Measurements from ENCODE around the gene UNKL. TPM values are rescaled to one million over a fixed set of nuclear protein-coding genes. Genes with fewer than 3 reads are reported as not detected.

The UNKL gene
- polyA plus RNA-seq, 3 donors, result 15.5 to 24.9 (median 24.1) TPM

- no peak for DNase-seq
Measured at GRCh38 chr16:1407753-1408152, 6.8 kb downstream of the UNKL start.

DNA sequence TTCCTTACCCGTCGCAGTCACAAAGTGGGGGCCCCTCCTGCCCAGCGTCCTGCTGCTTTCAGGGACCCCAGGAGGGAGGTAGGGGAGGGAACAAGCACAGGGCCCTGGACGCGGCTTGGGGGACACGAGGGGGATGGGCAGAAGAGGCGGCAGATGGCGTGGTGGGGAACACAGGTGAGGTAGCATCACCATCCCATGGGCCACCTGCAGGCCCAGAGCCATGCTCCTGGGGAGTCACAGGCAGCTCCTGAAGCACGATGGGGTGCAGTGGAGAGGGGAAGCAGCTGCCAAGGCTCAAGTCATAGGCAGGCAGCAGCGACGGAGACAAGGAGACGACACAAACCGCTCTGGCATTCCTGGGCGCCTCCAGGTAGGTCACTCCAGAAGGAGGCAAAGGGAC is 10.8 kb downstream of the UNKL start:
- no peak for DNase-seq

- no peak for DNase-seq
Measured at GRCh38 chr16:1403036-1403435, 11.5 kb downstream of the UNKL start.

GRCh38 chr16:1401758-1402154 is 12.7 kb downstream of the UNKL start:
- no peak for DNase-seq

DNA sequence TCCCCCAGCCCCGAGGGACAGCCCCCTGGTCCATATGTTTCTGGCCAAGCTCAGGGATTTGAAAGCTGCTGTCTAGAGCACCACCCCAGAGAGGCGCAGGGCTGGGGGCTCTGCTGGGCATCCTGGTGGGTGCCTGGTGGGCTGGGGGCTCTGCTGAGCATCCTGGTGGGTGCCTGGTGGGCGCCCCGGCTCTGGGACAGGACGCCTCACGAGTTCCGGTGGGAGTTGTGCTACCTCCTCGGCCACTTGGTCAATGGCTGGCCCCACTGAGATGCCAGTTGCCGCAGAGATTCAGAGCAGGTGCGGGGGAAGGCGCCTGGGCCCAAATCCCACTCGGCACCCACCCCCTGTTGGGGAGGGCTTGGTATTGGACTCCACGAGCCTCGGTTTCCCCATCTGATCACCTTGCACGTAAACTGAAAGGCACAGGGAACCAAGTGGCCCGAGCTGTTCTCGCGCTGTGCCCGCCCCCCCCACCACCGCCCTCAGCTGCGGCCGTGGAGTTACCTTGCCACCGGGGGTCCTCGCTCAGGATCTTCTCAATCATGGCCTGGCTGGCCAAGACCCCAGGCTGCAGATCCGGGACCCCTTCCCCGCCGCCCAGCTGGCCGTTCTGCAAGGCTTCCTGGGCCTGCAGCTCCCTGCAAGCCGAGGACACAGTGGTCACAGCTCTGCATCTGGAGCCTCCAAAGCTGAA is 13.3 kb downstream of the UNKL start:
- DNase-seq, result no peak

GRCh38 chr16:1398826-1399581 is 15.5 kb downstream of the UNKL start:
- no peak for DNase-seq

DNA sequence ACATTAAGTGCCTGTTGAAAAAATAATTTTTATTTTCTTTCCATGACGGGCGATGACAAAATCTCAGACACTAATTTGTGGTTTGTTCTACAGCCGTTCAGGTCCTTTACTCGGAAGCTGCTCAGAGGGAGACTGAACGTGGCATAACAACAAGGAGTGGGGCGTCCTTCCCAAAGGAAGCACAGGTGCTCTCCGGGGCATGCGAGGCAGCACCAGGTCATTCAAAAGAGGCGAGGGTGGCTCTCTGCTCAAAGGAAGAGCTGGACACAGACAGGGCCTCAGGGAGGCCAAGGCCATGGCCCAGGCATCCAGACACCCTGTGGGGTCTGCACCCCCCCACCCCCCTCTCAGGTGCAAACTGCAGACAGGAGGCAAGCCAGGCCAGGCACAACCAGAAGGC is 16.2 kb downstream of the UNKL start:
- no peak for DNase-seq

DNA sequence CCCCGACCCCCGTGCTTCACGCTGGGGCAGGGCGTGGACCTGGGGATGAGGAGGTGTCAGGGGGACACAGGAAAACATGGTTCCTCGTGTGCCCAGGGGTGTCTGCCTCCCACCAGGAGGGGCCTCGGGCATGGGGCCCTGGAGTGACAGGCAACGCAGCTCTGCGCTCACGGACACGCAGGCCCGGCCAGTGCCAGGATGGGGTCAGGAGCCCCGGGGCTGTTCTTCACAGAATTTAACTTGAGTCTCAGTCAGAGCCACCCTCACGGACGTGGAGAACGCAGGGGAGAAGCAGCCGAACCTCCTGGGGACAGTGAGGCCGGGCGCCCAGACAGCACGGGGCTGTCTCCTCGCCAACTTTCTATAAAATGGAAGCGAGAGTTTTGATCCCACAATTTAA is 16.7 kb downstream of the UNKL start:
- no peak for DNase-seq

GRCh38 chr16:1395444-1396031 is 19.0 kb downstream of the UNKL start:
- no peak for DNase-seq

- DNase-seq, result no peak
Measured at GRCh38 chr16:1394367-1394951, 20.0 kb downstream of the UNKL start.

- no peak for DNase-seq
Measured at GRCh38 chr16:1393613-1394176, 20.8 kb downstream of the UNKL start.

DNA sequence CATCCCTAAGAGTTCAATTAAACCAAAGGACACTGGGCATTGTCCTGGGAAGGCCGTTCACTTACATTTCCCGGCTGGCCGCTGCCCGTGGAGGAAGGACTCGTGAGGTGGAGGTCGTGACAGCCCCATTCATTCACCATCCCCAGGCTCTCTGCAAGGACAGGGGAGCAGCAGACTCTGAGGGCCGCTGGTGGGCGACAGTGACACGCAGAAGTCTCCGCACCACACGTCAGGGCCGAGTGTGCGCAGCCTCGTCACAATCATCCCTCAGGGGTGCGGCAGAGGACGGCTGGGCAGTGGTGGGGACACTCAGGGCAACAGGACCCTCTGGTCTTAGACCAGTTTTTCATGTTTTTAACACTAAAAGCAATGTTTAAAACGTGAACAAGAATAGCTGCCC is 21.7 kb downstream of the UNKL start:
- no peak for DNase-seq

DNA sequence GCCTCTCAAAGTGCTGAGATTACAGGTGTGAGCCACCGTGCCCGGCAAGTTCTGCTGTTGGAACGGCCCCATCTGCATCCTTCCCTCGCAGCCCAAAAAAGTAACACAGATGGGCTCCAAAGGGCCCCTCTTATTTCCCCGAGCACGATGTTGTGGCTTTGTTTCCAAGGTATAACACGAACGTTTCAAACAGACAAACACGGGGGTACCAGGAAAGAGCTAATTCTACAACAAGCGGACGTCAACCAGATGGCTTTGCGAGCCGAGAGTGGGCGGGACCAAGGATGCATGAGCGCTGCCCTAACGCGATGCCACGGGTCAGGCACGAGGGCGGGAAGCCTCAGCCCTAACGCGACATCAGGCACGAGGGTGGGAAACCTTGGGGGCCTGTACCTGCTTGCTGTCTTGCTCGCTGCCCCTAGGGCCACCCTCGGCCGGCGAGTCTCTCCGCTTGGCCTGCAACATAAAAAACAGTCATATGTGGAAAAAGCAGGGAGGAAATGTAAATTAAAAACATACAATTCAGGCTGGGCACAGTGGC is 24.2 kb downstream of the UNKL start:
- DNase-seq, result no peak

DNA sequence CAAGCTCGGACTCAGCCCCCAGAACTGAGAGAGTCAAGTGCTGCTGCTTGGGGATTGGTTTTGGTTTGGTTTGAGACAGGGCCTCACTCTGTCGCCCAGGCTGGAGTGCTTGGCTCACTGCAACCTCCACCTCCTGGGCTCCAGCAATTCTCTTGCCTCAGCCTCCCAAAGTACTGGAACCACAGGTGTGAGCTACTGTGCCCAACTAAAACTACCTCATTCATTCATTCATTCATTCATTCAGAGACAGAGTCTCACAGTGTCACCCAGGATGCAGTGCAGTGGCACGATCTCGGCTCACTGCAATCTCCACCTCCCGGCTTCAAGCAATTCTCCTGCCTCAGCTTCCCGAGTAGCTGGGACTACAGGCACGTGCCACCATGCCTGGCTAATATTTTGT is 24.7 kb downstream of the UNKL start:
- no peak for DNase-seq

DNA sequence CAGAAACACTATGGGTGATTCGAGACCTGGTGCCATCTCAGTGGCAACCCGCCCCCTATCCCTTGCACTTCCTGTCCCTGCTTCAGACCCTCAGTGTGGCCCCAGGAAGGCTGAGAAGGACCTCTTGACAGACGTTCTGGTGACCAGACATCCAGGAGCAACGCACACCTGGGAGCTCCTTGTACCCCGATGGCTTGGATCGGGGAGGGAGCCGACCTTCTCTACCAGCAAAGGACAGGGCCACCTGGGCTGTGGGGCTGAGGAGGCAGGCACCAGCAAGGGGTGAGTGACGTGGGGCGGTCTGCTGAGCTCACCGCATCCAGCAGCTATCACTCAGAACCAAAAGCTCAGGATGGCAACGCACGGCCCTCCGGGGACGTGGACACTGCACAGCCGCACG is 27.2 kb downstream of the UNKL start:
- DNase-seq, result no peak

DNA sequence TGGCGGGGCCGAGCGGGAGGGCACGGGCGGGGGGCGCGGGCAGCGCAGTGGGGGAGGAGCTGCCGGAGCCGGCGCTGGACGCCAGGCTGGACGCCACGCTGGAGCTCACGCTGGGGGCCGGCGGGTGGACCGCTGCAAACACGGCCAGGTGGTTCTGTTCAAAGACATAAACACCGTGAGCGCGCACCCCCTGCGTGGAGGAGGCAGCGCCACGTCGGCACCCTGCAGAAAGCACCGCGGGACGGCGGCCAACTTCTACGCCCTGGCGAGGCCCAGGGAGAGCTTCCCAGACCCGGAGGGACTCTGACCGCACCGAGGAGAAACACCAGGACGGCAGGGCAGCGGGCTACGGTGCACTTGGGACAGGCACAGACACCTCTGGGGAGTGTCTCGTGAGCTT is 29.3 kb downstream of the UNKL start:
- DNase-seq, result no peak

GRCh38 chr16:1383556-1383955 is 30.9 kb downstream of the UNKL start:
- no peak for DNase-seq

DNA sequence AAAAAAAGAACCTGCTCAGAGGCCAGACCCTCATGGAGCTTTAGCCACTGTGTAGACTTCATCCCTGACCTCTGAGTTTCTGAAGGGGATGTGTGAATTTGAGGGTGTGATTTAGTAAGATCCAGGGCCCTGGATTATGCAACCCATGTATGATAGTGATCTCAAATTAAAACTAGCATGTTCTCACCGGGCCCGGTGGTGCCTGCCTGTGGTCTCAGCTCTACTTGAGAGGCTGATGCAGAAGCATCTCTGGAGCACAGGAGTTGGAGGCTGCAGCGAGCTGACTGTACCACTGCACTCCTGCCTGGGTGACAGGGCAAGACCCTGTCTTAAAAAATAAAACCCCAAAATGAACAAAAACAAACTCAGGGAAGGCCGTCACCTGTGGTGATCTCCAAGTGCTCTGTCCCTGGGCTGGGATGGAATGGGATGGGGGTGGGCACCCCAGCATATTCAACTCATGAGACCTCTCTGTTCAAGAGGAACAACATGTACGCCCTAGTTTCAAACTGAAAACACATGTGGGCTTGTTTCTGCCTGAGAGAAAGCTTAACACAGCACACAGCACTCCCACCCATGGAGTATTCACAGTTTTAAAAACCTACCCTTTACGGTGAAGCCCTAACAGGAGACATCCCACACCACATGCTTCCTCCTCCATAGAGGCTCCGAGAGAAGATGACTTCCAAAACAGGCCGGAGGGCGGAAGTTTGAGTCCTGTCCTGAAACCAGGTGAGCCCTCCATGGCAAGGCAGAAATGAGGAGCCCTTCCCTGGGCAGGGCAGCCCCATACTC is 32.7 kb downstream of the UNKL start:
- DNase-seq, result no peak

DNA sequence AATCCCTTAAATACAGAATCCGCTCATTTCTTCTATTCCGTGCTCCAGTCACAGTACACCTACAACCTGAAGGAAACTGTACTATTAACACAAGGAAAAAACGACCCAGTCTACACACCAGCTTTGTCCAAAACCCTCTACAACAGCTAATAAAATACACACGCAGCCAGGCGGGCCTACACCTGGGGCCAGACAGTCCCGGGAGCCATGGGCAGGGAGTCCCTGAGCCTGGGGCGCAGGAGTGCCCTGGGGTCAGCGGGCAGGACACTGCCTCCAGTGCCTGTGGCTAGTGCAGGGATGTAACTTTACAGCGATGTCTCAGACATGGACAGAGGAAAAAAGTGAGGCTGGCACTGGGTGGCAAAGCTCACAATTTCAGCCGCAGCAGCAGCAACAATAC is 34.3 kb downstream of the UNKL start:
- DNase-seq, result no peak

DNA sequence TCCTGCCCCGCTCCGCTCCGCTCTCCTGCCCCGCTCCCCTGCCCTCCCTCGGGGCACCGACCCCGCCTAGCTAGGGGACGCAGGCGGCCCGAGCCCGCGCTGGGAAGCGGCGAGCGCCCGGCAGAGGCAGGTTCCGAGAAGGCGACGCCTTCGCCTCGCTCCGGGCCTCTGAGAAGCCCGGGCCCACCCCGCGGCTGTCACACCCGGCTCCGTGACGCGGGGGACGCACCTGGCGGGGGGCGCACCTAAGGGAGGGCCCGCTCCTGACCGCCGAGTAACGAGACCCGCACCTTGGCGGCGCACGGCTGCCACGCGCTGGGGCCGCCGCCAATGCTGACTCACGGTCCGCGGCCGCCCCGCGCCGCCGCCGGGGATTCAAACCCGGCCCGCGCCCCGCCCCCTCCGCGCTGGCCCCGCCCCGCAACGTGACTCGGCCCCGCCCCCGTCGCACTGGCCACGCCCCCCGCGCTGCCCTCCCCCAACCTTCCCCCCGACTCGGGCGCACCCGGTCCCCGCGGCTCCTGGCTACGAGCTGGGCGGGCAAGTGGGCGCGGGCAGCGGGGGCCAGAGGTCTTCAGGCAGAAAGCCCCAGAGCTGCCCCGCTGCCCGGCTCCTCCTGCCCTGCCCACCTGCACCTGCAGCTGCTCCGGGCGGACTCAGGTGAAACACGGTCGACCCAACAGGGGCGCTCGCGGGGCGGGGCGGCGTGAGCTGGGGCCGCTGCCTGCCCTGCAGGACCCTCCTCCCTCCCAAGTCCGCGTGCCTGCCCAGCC is 35.0 kb downstream of the UNKL start:
- DNase-seq, result peak; percentile 35
